SK-N-MC (cell line): Measurements from ENCODE around the gene TNFAIP8L2.

ENCODE experiments used
- EZH2 ChIP-seq: fragments of 200-600 bp; sonication (generic); IDR thresholded peaks from one replicate; pipeline ENCODE4 v1.6.1; 2017; ENCODE audit warnings: antibody characterized with exemption
- FOXP2 ChIP-seq: optimal IDR thresholded peaks from 2 replicates; pipeline ENCODE3; 2011; ENCODE audit warnings: mild to moderate bottlenecking, moderate library complexity; ENCODE audit not compliant: insufficient read depth; ENCODE audit errors: extremely low read length, control extremely low read depth
- POLR2AphosphoS5 ChIP-seq: IDR thresholded peaks from 2 replicates; pipeline ENCODE4 v1.6.1; 2012; ENCODE audit warnings: mild to moderate bottlenecking, low read depth, low read length, borderline replicate concordance

GRCh38 chr1:151164732-151165280 lies 8.4 kb downstream of the TNFAIP8L2 start:
- TF ChIP-seq EZH2, result no peak
- TF ChIP-seq POLR2AphosphoS5, result no peak
- no peak for TF ChIP-seq FOXP2
